Mesodermal cell (in vitro differentiated cells): Measurements from ENCODE around the gene BMI1.
A peak's percentile ranks its signal among the peaks of the same experiment; 100 is the strongest.

Source experiments
- H3K27ac ChIP-seq: 2 replicates; pipeline ENCODE4 v1.7.0; 2013; ENCODE audit warnings: mild to moderate bottlenecking, low read depth, low read length, moderate library complexity; ENCODE audit not compliant: severe bottlenecking
- H3K36me3 ChIP-seq: 2 replicates; pipeline ENCODE4 v1.7.1; 2013; ENCODE audit warnings: mild to moderate bottlenecking, low read length, moderate library complexity; ENCODE audit not compliant: control insufficient read depth, insufficient read depth
- H3K4me1 ChIP-seq: one replicate; pipeline ENCODE4 v1.7.1; 2013; ENCODE audit warnings: mild to moderate bottlenecking, low read length; ENCODE audit not compliant: insufficient read depth, control insufficient read depth, poor library complexity, severe bottlenecking
- H3K4me3 ChIP-seq: 2 replicates; pipeline ENCODE4 v1.7.0; 2013; ENCODE audit warnings: low read length, control low read depth, mild to moderate bottlenecking; ENCODE audit not compliant: insufficient read depth, poor library complexity, severe bottlenecking; ENCODE audit errors: extremely low read depth
- H3K9me3 ChIP-seq: 2 replicates; pipeline ENCODE4 v1.7.1; 2013; ENCODE audit warnings: mild to moderate bottlenecking, low read length, moderate library complexity; ENCODE audit not compliant: control insufficient read depth
- WGBS, 2 experiments: methylation state at CpG; one replicate each; pipeline ENCODE4 v1.1.5; 2013; ENCODE audit warnings: missing lambda C conversion rate in 2 of 2; ENCODE audit not compliant: insufficient coverage in 2 of 2; 5-methylcytosine and 5-hydroxymethylcytosine counted together

Gene BMI1

DNA sequence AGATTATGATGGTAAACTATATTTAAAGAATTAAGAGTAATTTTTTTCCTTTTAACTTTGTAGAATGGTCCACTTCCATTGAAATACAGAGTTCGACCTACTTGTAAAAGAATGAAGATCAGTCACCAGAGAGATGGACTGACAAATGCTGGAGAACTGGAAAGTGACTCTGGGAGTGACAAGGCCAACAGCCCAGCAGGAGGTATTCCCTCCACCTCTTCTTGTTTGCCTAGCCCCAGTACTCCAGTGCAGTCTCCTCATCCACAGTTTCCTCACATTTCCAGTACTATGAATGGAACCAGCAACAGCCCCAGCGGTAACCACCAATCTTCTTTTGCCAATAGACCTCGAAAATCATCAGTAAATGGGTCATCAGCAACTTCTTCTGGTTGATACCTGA is 8.3 kb downstream of the BMI1 start:
- no peak overlapping the region for H3K4me3 ChIP-seq
- H3K36me3 ChIP-seq = peaks cover 12% of the 10 kb centered on the region
- WGBS, 2 experiments = 60 to 90% methylated on average over 1 to 3 of the region's 3 CpGs
- peaks cover 9% of the 10 kb centered on the region for H3K4me1 ChIP-seq
- H3K27ac ChIP-seq = no peak overlapping the region
- H3K9me3 ChIP-seq = peaks cover 2% of the 10 kb centered on the region

DNA sequence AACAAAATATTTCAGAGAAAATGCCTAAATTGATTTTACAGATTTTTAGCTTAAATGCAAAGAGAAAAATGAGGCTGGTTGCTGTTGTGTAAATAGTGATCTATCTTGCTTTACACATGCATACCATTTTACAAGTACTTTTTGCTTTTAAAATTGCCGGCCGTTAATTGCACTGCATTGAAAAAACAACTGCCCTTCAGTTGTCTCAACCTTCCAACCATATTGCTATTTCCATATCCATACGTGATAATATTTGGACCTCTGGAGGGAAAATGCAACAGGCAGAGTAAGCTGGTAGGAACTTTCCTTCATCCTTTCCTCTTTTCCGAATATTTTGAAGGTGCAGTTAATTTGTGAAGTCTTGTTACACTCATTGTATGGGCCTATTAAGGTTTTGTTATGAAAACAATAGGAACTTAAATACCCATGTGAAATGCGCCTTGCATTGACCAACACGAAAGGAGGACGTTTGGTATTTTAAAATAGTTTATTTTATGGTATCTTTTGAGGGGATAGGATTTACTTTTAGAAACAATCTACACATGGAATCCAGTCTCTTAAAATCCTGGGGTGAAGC is 11.3 kb downstream of the BMI1 start:
- Histone ChIP-seq H3K9me3 (peaks cover 6% of the 10 kb centered on the region), H3K4me1 (no peaks in the 10 kb centered on the region), H3K27ac (no peak overlapping the region), H3K36me3 (peaks cover 12% of the 10 kb centered on the region), H3K4me3 (no peak overlapping the region)
- no CpG with 5 or more reads among the region's 7 CpGs for WGBS, 2 experiments

DNA sequence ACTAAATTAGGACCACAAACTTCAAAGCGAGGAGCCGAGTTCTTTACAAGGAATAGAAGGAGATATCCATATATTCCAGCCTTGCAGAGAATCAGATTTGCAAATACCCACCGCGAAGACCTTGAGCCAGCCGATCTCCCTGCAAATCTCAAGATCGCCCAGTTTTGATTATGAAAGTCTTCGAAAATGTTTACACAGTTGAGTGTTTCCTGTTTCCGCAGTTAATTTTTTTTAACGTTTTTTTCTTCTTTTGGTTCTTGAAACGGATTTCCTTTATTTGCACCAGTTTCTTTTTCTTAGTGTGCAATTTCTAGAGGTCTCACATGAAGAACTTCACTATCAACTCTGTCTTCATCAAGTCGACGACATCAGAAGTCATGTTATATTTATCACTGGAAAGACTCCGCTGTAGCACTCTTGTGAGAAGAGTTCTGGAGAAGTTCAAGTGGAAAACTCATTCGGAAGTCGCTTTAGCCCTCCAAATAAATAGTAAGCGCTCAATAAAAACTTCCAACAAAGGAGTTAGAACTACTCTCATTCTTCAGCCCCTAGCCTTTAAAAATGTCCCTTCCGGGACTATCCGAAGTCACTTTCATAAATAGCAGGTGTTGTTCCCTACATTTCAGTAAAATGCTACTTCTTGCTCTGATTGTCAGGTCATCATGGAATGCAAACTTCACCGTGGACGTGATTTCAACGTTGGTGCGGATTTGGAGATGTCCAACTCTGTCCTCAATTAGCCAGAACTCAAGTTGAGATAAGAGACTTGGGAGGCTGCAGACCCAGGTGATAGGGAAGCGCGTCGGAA is 12.5 kb downstream of the BMI1 start:
- WGBS, 2 experiments = 11% methylated on average over 18 to 23 of the region's 25 CpGs
- H3K9me3 ChIP-seq = peaks cover 6% of the 10 kb centered on the region
- H3K27ac ChIP-seq = no peak overlapping the region
- peaks cover 12% of the 10 kb centered on the region for H3K36me3 ChIP-seq
- no peaks in the 10 kb centered on the region for H3K4me1 ChIP-seq
- H3K4me3 ChIP-seq = no peak overlapping the region

DNA sequence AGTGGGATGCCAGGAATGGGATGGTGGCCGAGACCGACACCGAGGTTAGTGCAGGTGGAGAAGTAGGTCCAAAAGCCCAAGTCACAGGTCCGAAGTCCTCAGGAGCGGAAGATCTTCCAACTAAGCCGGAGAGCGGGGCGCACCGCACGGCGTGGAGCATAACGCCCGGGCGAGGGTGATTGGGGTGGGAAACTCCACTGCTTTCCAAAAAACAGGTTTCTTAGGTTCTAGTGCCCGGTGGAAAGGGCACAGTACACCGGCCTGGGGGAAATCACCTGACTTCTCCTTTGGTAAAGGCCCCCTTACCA is 13.0 kb downstream of the BMI1 start:
- H3K4me1 ChIP-seq = no peaks in the 10 kb centered on the region
- no peak overlapping the region for H3K27ac ChIP-seq
- H3K36me3 ChIP-seq = peaks cover 12% of the 10 kb centered on the region
- WGBS, 2 experiments = 3 to 13% methylated on average over 11 to 16 of the region's 16 CpGs
- H3K4me3 ChIP-seq = no peak overlapping the region
- peaks cover 6% of the 10 kb centered on the region for H3K9me3 ChIP-seq

DNA sequence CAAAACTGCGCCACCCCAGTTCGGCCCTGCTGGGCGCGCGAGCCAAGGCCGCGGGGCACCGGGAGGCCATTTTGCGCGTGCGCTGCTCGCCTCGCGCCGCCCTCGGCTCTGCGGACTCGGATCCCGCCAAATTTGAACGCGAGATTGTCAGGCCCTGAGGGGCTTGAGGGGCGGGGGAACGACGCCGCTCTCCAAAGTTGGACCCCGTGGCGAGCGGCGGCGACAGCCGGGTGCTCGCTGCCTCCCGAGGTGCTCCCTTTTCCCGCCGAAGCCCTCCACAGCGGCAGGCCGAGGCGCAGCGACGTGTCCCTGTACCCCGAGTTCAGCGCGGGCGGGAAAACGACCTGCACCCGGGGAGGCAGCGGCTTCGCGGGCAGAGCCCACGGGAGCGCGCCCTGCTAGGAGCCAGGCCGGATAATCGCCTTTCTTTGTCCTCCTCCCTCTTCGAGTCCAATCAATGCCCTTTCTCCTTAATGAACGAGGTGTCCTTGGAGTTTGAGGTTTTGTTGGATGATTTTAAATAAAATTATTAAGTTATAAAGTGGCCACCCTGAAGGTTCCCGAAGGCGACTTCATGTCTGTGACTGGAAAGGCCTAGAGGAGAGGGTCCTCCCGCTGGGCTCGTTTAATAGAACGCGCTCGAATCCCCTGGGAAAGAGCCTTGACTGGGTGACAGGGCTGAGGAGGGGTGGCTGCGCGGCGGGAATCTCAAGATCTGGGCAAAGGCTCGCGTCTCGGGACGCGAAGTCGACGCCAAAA is 13.7 kb downstream of the BMI1 start:
- Histone ChIP-seq H3K4me1 (no peaks in the 10 kb centered on the region), H3K9me3 (peaks cover 6% of the 10 kb centered on the region), H3K36me3 (peaks cover 6% of the 10 kb centered on the region), H3K27ac (no peak overlapping the region), H3K4me3 (peak overlapping the region; percentile 29)
- 1 to 2% methylated on average over 59 of the region's 73 CpGs for WGBS, 2 experiments

DNA sequence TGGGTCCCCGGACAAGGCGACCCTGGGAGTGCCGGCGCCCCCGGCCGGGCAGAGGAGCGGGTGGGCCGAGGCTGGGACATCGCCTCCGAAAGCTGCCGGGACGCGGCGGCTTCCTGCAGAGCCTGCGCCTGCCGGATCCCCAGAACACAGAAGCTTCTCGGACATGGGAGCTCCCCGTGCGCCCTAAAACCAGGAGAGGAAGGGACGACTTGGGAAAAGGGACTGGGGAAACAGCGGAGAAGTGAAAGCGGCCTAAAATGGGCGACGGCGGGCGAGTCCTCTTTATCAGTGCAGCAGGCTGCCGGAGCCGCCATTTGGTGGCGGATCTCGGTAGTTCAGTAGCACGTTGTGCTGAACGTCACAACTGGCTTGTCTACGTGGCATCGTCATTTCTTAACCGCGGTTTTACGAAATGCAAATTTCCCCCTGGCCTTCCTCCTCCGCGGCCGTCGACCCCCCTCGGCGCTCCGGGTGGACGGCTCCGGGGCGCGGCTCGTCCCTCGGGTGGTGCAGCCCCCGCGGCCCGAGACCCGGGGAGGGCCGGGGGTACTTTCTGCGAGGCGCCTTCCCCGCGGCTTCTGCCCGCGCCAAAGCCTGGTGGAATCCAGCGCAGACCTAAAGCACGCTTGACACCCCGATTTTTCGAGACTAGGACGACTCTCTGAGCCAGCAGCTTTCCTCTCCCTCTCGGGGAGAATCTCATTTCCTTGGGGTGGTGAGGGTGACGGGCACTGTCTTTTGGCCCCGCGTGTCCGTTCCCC is 14.5 kb downstream of the BMI1 start:
- H3K27ac ChIP-seq = no peak overlapping the region
- WGBS, 2 experiments = 1% methylated on average over 62 of the region's 71 CpGs
- peak overlapping the region; percentile 29 for H3K4me3 ChIP-seq
- H3K36me3 ChIP-seq = no peaks in the 10 kb centered on the region
- no peaks in the 10 kb centered on the region for H3K4me1 ChIP-seq
- peaks cover 6% of the 10 kb centered on the region for H3K9me3 ChIP-seq

DNA sequence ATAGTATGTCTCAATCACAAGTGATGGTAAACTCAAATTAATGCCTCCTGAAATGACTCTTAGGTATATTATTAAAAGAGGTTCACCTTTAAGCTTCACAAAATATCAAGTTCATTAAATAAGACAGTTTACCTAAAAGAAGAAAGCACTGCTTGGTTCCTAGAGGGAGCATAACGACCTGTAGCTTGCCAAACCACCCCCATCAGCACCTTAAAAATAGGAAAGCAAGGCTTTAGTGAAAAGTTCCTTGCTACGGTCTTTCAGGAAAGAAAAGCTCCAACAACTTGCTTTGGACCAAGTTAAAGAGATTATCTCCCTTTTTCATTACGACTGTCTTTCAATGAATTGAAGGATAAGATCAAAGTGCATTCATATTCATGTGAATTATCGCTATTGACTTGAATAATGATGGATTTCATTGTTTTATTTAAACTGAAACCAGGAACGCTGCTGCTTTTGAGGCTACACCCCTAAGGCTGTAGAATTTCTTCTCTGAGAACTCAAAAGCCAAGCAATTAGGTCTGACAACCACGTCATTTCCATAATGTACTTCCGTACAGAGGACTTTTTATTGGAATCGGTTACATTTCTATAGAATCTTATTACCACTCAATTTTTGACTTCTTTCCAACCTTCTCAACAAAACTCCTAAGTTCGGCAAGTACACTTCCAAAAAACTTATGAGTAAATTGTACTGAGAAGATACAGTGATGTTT is 17.4 kb downstream of the BMI1 start:
- WGBS, 2 experiments = 0 to 4% methylated on average over 2 to 4 of the region's 9 CpGs
- no peak overlapping the region for H3K27ac ChIP-seq
- H3K4me1 ChIP-seq = no peaks in the 10 kb centered on the region
- H3K9me3 ChIP-seq = peaks cover 6% of the 10 kb centered on the region
- H3K36me3 ChIP-seq = no peaks in the 10 kb centered on the region
- H3K4me3 ChIP-seq = no peak overlapping the region

DNA sequence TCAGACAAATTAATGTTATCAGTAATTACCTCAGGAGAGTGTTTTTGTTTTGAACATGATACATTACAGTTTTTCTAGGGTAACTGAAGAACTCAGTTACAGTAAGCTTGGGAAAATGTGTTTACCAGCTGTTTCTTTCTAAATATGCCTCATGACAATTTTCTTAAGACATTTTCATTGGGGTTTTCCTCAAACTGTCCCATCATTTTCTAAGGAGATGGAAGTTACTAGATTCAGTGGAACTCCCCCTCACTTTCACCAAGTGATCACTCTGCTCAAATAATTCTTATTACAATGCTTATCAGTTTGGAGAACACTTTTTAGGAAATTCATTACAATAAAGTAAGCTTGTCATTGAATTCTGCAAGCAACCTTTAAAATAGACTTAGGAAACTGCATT is 18.0 kb downstream of the BMI1 start:
- H3K4me1 ChIP-seq = no peaks in the 10 kb centered on the region
- H3K9me3 ChIP-seq = peaks cover 6% of the 10 kb centered on the region
- no peak overlapping the region for H3K27ac ChIP-seq
- no peak overlapping the region for H3K4me3 ChIP-seq
- no peaks in the 10 kb centered on the region for H3K36me3 ChIP-seq

DNA sequence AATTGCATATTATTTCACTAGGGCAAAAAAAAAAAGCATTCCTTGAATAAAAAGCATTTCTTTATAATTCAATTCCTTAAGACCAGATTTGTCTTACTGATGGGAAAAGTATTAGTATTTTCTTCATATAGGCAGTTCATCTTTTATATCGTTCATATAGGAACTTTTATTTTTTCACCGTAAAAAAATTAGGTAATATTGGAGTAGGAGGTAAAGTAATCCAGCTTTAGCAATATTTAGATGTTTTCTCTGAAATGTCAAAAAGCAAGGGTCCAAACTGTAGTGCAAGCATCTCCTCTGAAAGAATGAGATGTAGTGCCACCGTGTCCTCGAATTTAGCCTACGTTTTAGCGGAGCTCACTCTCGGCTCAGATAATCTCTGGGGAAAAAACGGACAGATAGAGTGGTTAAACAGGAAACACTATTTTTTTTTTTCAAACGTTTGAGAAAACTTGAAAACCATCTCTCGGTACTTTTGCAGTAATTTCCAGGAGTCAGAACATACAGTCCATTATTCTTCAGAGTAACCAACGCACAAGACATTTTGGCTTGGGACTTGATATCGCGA is 18.9 kb downstream of the BMI1 start:
- Histone ChIP-seq H3K9me3 (no peaks in the 10 kb centered on the region), H3K36me3 (no peaks in the 10 kb centered on the region), H3K4me1 (no peaks in the 10 kb centered on the region), H3K4me3 (peak overlapping the region; percentile 59), H3K27ac (no peak overlapping the region)
- WGBS, 2 experiments = 0 to 1% methylated on average over 10 to 11 of the region's 13 CpGs
